H9 (cell line): ENCODE results near the gene SMAD3. TPM values are rescaled to one million over a fixed set of nuclear protein-coding genes. Genes with fewer than 3 reads are reported as not detected.

Experiments
- DNase-seq: peaks from one replicate; pipeline ENCODE4 v3.0.0-alpha.2; 2017
- H2AFZ ChIP-seq: one replicate; pipeline ENCODE4 v1.6.1; 2013; ENCODE audit warnings: mild to moderate bottlenecking, low read length, control low read depth, moderate library complexity
- H2AK5ac ChIP-seq: 2 replicates; pipeline ENCODE4 v1.6.1; 2013; ENCODE audit warnings: low read length, control low read depth, mixed read lengths; ENCODE audit not compliant: insufficient read length
- H2BK120ac ChIP-seq: one replicate; pipeline ENCODE4 v1.6.1; 2013; ENCODE audit warnings: low read depth, mild to moderate bottlenecking, low read length, control low read depth, inconsistent platforms; ENCODE audit not compliant: poor library complexity, severe bottlenecking
- H2BK12ac ChIP-seq: 2 replicates; pipeline ENCODE4 v1.6.1; 2013; ENCODE audit warnings: low read length, control low read depth, mixed read lengths, low read depth; ENCODE audit not compliant: insufficient read length
- H2BK15ac ChIP-seq: 2 replicates; pipeline ENCODE4 v1.6.1; 2013; ENCODE audit warnings: low read depth, low read length, control low read depth
- H2BK20ac ChIP-seq: one replicate; pipeline ENCODE4 v1.6.1; 2013; ENCODE audit warnings: low read depth, mild to moderate bottlenecking, low read length, control low read depth, inconsistent platforms; ENCODE audit not compliant: poor library complexity, severe bottlenecking
- H2BK5ac ChIP-seq: 2 replicates; pipeline ENCODE4 v1.6.1; 2013; ENCODE audit warnings: low read length, control low read depth, mixed read lengths; ENCODE audit not compliant: insufficient read length
- H3K14ac ChIP-seq: 2 replicates; pipeline ENCODE4 v1.6.1; 2013; ENCODE audit warnings: low read length, control low read depth; ENCODE audit not compliant: insufficient read depth
- H3K18ac ChIP-seq: 2 replicates; pipeline ENCODE4 v1.6.1; 2013; ENCODE audit warnings: low read depth, mild to moderate bottlenecking, mixed read lengths, low read length, control low read depth; ENCODE audit not compliant: insufficient read length
- H3K23ac ChIP-seq: 2 replicates; pipeline ENCODE4 v1.6.1; 2013; ENCODE audit warnings: low read length, control low read depth, mixed read lengths, low read depth; ENCODE audit not compliant: insufficient read length
- H3K23me2 ChIP-seq: 2 replicates; pipeline ENCODE4 v1.6.1; 2013; ENCODE audit warnings: low read depth, mild to moderate bottlenecking, mixed read lengths, low read length, control low read depth; ENCODE audit not compliant: insufficient read length, poor library complexity, severe bottlenecking
- H3K27ac ChIP-seq: 2 replicates; pipeline ENCODE4 v1.5.1; 2013; ENCODE audit warnings: low read length, control low read depth, mixed read lengths, low read depth; ENCODE audit not compliant: insufficient read length
- H3K27me3 ChIP-seq: 2 replicates; pipeline ENCODE4 v1.6.1; 2013; ENCODE audit warnings: low read length, control low read depth, inconsistent platforms; ENCODE audit not compliant: insufficient read depth
- H3K4ac ChIP-seq: 2 replicates; pipeline ENCODE4 v1.6.1; 2013; ENCODE audit warnings: low read depth, mild to moderate bottlenecking, control low read depth, inconsistent platforms, low read length, moderate library complexity
- H3K4me1 ChIP-seq: 2 replicates; pipeline ENCODE4 v1.6.1; 2013; ENCODE audit warnings: low read length, control low read depth, inconsistent platforms; ENCODE audit not compliant: insufficient read depth
- H3K4me2 ChIP-seq: 2 replicates; pipeline ENCODE4 v1.6.1; 2013; ENCODE audit warnings: low read length, control low read depth, mixed read lengths; ENCODE audit not compliant: insufficient read length, insufficient read depth
- H3K56ac ChIP-seq: 2 replicates; pipeline ENCODE4 v1.6.1; 2013; ENCODE audit warnings: low read depth, mild to moderate bottlenecking, mixed read lengths, low read length, control low read depth; ENCODE audit not compliant: insufficient read length
- H3K79me1 ChIP-seq: 2 replicates; pipeline ENCODE4 v1.6.1; 2013; ENCODE audit warnings: low read depth, mild to moderate bottlenecking, moderate library complexity, low read length, control low read depth, inconsistent platforms; ENCODE audit not compliant: insufficient read depth, poor library complexity, severe bottlenecking
- H3K79me2 ChIP-seq: 2 replicates; pipeline ENCODE4 v1.6.1; 2013; ENCODE audit warnings: low read length, control low read depth, inconsistent platforms; ENCODE audit not compliant: insufficient read depth
- H3K9ac ChIP-seq: 2 replicates; pipeline ENCODE4 v1.6.1; 2013; ENCODE audit warnings: low read length, control low read depth, mixed read lengths; ENCODE audit not compliant: insufficient read length; ENCODE audit errors: extremely low read depth
- H3K9me3 ChIP-seq: one replicate; pipeline ENCODE4 v1.6.1; 2013; ENCODE audit warnings: low read depth, low read length, inconsistent platforms; ENCODE audit not compliant: control insufficient read depth
- H3T11ph ChIP-seq: one replicate; pipeline ENCODE4 v1.6.1; 2013; ENCODE audit warnings: mild to moderate bottlenecking, low read length, control low read depth, inconsistent platforms
- H4K20me1 ChIP-seq: one replicate; pipeline ENCODE4 v1.6.1; 2013; ENCODE audit not compliant: control insufficient read depth, insufficient read length, insufficient read depth
- H4K5ac ChIP-seq: 2 replicates; pipeline ENCODE4 v1.6.1; 2013; ENCODE audit warnings: low read depth, mild to moderate bottlenecking, mixed read lengths, low read length, control low read depth; ENCODE audit not compliant: insufficient read length
- H4K8ac ChIP-seq: replicated peaks from 2 replicates; pipeline ENCODE4 v1.6.1; 2013; ENCODE audit warnings: low read length, control low read depth, mixed read lengths, low read depth; ENCODE audit not compliant: insufficient read length
- H4K91ac ChIP-seq: 2 replicates; pipeline ENCODE4 v1.6.1; 2013; ENCODE audit warnings: low read depth, mild to moderate bottlenecking, moderate library complexity, mixed read lengths, low read length, control low read depth; ENCODE audit not compliant: insufficient read length
- H3K27ac Mint-ChIP-seq, 3 experiments: 2 replicates in 2 of 3; 3 replicates in 1 of 3; pipeline ENCODE4 v1.8.0; 2020 to 2021; ENCODE audit warnings: mixed read lengths in 3 of 3, mild to moderate bottlenecking in 1 of 3, moderate library complexity in 1 of 3
- H3K27me3 Mint-ChIP-seq: 2 replicates; pipeline ENCODE4 v1.8.0; 2021; ENCODE audit warnings: low read depth, mild to moderate bottlenecking, moderate library complexity, mixed read lengths
- H3K36me3 Mint-ChIP-seq, 3 experiments: 2 replicates in 2 of 3; 3 replicates in 1 of 3; pipeline ENCODE4 v1.8.0; 2020 to 2021; ENCODE audit warnings: low read depth in 3 of 3, mixed read lengths in 3 of 3; ENCODE audit not compliant: insufficient read depth in 1 of 3
- H3K4me1 Mint-ChIP-seq, 2 experiments: 2 replicates each; pipeline ENCODE4 v1.8.0; 2020; ENCODE audit warnings: mixed read lengths in 2 of 2
- H3K4me3 Mint-ChIP-seq, 2 experiments: 2 replicates in 1 of 2; 3 replicates in 1 of 2; pipeline ENCODE4 v1.8.0; 2020 to 2021; ENCODE audit warnings: mild to moderate bottlenecking in 2 of 2, mixed read lengths in 2 of 2, moderate library complexity in 1 of 2
- H3K9me3 Mint-ChIP-seq, 2 experiments: 2 replicates in 1 of 2; 3 replicates in 1 of 2; pipeline ENCODE4 v1.8.0; 2020; ENCODE audit warnings: mild to moderate bottlenecking in 2 of 2, mixed read lengths in 2 of 2, moderate library complexity in 1 of 2
- WGBS: extraction: QIAGEN DNeasy Blood & Tissue Kit; methylation state at CpG from one replicate; pipeline ENCODE4 v1.1.7; 2013; ENCODE audit warnings: missing lambda C conversion rate, low lambda C conversion rate, mixed read lengths; ENCODE audit not compliant: insufficient read length; ENCODE audit errors: extremely low coverage; 5-methylcytosine and 5-hydroxymethylcytosine counted together
- total RNA-seq: library from RNA; stranded (reverse); gene quantifications from 2 replicates; pipeline ENCODE4 v1.2.1, GENCODE V29; 2021
- TF ChIP-seq, protein P1 (sequence below): fragments of 200-600 bp; sonication (generic); conservative IDR thresholded peaks from 3 replicates; pipeline ENCODE4 v1.8.0; 2021; ENCODE audit warnings: antibody characterized with exemption, mild to moderate bottlenecking

SMAD3 gene
- total RNA-seq, 1 experiment from 2014 or later = 26.7 TPM

GRCh38 chr15:67132276-67132675 is 66.9 kb downstream of the SMAD3 start:
- Histone ChIP-seq H3K14ac (no peak overlapping the region), H3K27me3 (no peaks in the 10 kb centered on the region), H3K4me2 (no peak overlapping the region), H2BK12ac (no peak overlapping the region), H3K4ac (no peak overlapping the region), H3K79me2 (no peaks in the 10 kb centered on the region), H2AK5ac (no peak overlapping the region), H3K18ac (no peak overlapping the region), H4K5ac (no peak overlapping the region), H3K23ac (no peak overlapping the region), H3K27ac (no peak overlapping the region), H3T11ph (no peak overlapping the region), H2BK5ac (no peak overlapping the region), H4K20me1 (no peaks in the 10 kb centered on the region), H2AFZ (no peak overlapping the region), H2BK15ac (no peak overlapping the region), H3K9me3 (no peaks in the 10 kb centered on the region), H3K56ac (no peak overlapping the region), H2BK120ac (no peak overlapping the region), H3K4me1 (peaks cover 4% of the 10 kb centered on the region; the same call in 1 of the 2 replicates), H4K91ac (no peak overlapping the region), H4K8ac (no peak overlapping the region), H3K9ac (no peak overlapping the region), H2BK20ac (no peak overlapping the region), H3K79me1 (no peaks in the 10 kb centered on the region), H3K23me2 (no peaks in the 10 kb centered on the region)
- H3K4me1 Mint-ChIP-seq = peaks cover 41 to 45% of the 10 kb centered on the region in 2 experiments
- H3K4me3 Mint-ChIP-seq = no peak overlapping the region
- H3K36me3 Mint-ChIP-seq = peaks cover 0 to 3% (median 0%) of the 10 kb centered on the region in 3 experiments; a peak in 1 of 7 replicates
- no peak overlapping the region for H3K27ac Mint-ChIP-seq
- no CpG with 5 or more reads among the region's 3 CpGs for WGBS
- H3K27me3 Mint-ChIP-seq = no peaks in the 10 kb centered on the region
- TF ChIP-seq, protein P1, sequence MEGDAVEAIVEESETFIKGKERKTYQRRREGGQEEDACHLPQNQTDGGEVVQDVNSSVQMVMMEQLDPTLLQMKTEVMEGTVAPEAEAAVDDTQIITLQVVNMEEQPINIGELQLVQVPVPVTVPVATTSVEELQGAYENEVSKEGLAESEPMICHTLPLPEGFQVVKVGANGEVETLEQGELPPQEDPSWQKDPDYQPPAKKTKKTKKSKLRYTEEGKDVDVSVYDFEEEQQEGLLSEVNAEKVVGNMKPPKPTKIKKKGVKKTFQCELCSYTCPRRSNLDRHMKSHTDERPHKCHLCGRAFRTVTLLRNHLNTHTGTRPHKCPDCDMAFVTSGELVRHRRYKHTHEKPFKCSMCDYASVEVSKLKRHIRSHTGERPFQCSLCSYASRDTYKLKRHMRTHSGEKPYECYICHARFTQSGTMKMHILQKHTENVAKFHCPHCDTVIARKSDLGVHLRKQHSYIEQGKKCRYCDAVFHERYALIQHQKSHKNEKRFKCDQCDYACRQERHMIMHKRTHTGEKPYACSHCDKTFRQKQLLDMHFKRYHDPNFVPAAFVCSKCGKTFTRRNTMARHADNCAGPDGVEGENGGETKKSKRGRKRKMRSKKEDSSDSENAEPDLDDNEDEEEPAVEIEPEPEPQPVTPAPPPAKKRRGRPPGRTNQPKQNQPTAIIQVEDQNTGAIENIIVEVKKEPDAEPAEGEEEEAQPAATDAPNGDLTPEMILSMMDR = no peak
- no peak for DNase-seq
- no peaks in the 10 kb centered on the region for H3K9me3 Mint-ChIP-seq
